IMR-90 (cell line): ENCODE measurements around the gene RAB3IL1. TPM values are rescaled to one million over a fixed set of nuclear protein-coding genes. Genes with fewer than 3 reads are reported as not detected.

Source experiments
- ATAC-seq: fragments of 200-7000 bp; cut with Tn5 transposase; 2 replicates; pipeline ENCODE4 v1.9.1; 2020; ENCODE audit warnings: low read depth, mild to moderate bottlenecking, moderate library complexity
- BruUV-seq: library from RNA; stranded (reverse); fragments of 400-500 nt; replicated peaks from 2 replicates; lab custom pipeline; 2021; lab: Mats Ljungman, UMichigan
- CTCF ChIA-PET: fragments of 300-600 bp; formaldehyde crosslinking; extraction: SDS; loops from one replicate; lab custom pipeline; 2021; ENCODE audit warnings: antibody characterized with exemption; lab: Yijun Ruan, JAX
- POLR2A ChIA-PET: fragments of 300-600 bp; sonication (Branson Sonifier 250); formaldehyde crosslinking; loops from one replicate; lab custom pipeline; 2022; ENCODE audit warnings: antibody characterized with exemption; ENCODE audit not compliant: unreplicated experiment; lab: Charles Lee
- DNase-seq: peaks from one replicate; pipeline ENCODE4 v3.0.0; 2013
- H2AFZ ChIP-seq: replicated peaks from 2 replicates; pipeline ENCODE3; 2013; ENCODE audit warnings: low read length, mild to moderate bottlenecking; ENCODE audit not compliant: poor library complexity
- H2AK5ac ChIP-seq: 2 replicates; pipeline ENCODE4 v1.6.1; 2013; ENCODE audit warnings: low read depth, low read length, inconsistent platforms
- H2AK9ac ChIP-seq: replicated peaks from 2 replicates; pipeline ENCODE3; 2013; ENCODE audit warnings: mild to moderate bottlenecking, low read depth, low read length, moderate library complexity; ENCODE audit not compliant: poor library complexity
- H2BK120ac ChIP-seq: 2 replicates; pipeline ENCODE4 v1.6.1; 2013; ENCODE audit warnings: low read depth, low read length, inconsistent platforms
- H2BK15ac ChIP-seq: 3 replicates; pipeline ENCODE4 v1.6.1; 2013; ENCODE audit warnings: low read depth, low read length, inconsistent platforms
- H2BK20ac ChIP-seq: 2 replicates; pipeline ENCODE4 v1.6.1; 2013; ENCODE audit warnings: low read depth, mild to moderate bottlenecking, inconsistent platforms, low read length, moderate library complexity
- H2BK5ac ChIP-seq: 2 replicates; pipeline ENCODE4 v1.6.1; 2013; ENCODE audit warnings: mild to moderate bottlenecking, low read depth, low read length, inconsistent platforms; ENCODE audit not compliant: poor library complexity, severe bottlenecking
- H3K14ac ChIP-seq: replicated peaks from 2 replicates; pipeline ENCODE4 v1.6.1; 2013; ENCODE audit warnings: low read depth, low read length, inconsistent platforms
- H3K18ac ChIP-seq: 2 replicates; pipeline ENCODE4 v1.6.1; 2013; ENCODE audit warnings: low read depth, low read length, control low read depth
- H3K23ac ChIP-seq: 2 replicates; pipeline ENCODE4 v1.6.1; 2013; ENCODE audit warnings: low read depth, low read length, inconsistent platforms
- H3K27ac ChIP-seq: 2 replicates; pipeline ENCODE4 v1.5.1; 2013; ENCODE audit warnings: mild to moderate bottlenecking, control low read depth, low read length; ENCODE audit not compliant: insufficient read depth
- H3K27me3 ChIP-seq: 2 replicates; pipeline ENCODE4 v1.6.1; 2013; ENCODE audit warnings: low read length; ENCODE audit not compliant: control insufficient read depth, insufficient read depth
- H3K36me3 ChIP-seq: 2 replicates; pipeline ENCODE4 v1.6.1; 2013; ENCODE audit warnings: low read length, mixed read lengths; ENCODE audit not compliant: control insufficient read depth, insufficient read depth
- H3K4ac ChIP-seq: 2 replicates; pipeline ENCODE4 v1.6.1; 2013; ENCODE audit warnings: low read depth, low read length, inconsistent platforms
- H3K4me1 ChIP-seq: 2 replicates; pipeline ENCODE4 v1.6.1; 2013; ENCODE audit warnings: low read length, mixed read lengths; ENCODE audit not compliant: control insufficient read depth, insufficient read depth
- H3K4me2 ChIP-seq: 2 replicates; pipeline ENCODE4 v1.6.1; 2013; ENCODE audit warnings: low read depth, mild to moderate bottlenecking, control low read depth, low read length, moderate library complexity
- H3K4me3 ChIP-seq: 2 replicates; pipeline ENCODE4 v1.5.1; 2013; ENCODE audit warnings: low read depth, mild to moderate bottlenecking, control low read depth, low read length, moderate library complexity; ENCODE audit not compliant: insufficient read depth
- H3K56ac ChIP-seq: 2 replicates; pipeline ENCODE4 v1.6.1; 2013; ENCODE audit warnings: low read length, inconsistent platforms; ENCODE audit not compliant: insufficient read depth; ENCODE audit errors: extremely low read depth
- H3K79me1 ChIP-seq, 2 experiments: 2 replicates each; pipeline ENCODE4 v1.6.1; 2013; ENCODE audit warnings: low read length in 2 of 2, inconsistent platforms in 1 of 2, low read depth in 1 of 2
- H3K9ac ChIP-seq: 2 replicates; pipeline ENCODE4 v1.6.1; 2013; ENCODE audit warnings: low read depth, low read length, control low read depth
- H3K9me1 ChIP-seq: 2 replicates; pipeline ENCODE4 v1.6.1; 2013; ENCODE audit warnings: low read length, inconsistent platforms; ENCODE audit not compliant: insufficient read depth
- H3K9me3 ChIP-seq: 2 replicates; pipeline ENCODE4 v1.6.1; 2013; ENCODE audit warnings: low read length; ENCODE audit not compliant: control insufficient read depth, insufficient read depth
- H4K20me1 ChIP-seq: 2 replicates; pipeline ENCODE4 v1.6.1; 2013; ENCODE audit warnings: low read length, inconsistent platforms; ENCODE audit not compliant: insufficient read depth
- H4K5ac ChIP-seq: 2 replicates; pipeline ENCODE4 v1.6.1; 2013; ENCODE audit warnings: mild to moderate bottlenecking, low read depth, low read length, control low read depth
- H4K8ac ChIP-seq, 2 experiments: 2 replicates each; pipeline ENCODE4 v1.6.1; 2013; ENCODE audit warnings: low read depth in 2 of 2, low read length in 2 of 2, control low read depth in 1 of 2, inconsistent platforms in 1 of 2
- H4K91ac ChIP-seq: 2 replicates; pipeline ENCODE4 v1.6.1; 2013; ENCODE audit warnings: low read depth, low read length, inconsistent platforms; ENCODE audit not compliant: insufficient read depth
- BHLHE40 ChIP-seq: fragments of 150-350 bp; IDR thresholded peaks from 2 replicates; pipeline ENCODE4 v1.6.1; 2016; ENCODE audit warnings: mild to moderate bottlenecking, low read depth, low read length
- CEBPB ChIP-seq: IDR thresholded peaks from 2 replicates; pipeline ENCODE4 v1.6.1; 2012; ENCODE audit warnings: low read depth, low read length, improper control_type of control experiment
- CHD1 ChIP-seq: IDR thresholded peaks from 2 replicates; pipeline ENCODE4 v1.6.1; 2012; ENCODE audit warnings: low read depth, low read length, improper control_type of control experiment
- MAFK ChIP-seq: IDR thresholded peaks from 2 replicates; pipeline ENCODE4 v1.6.1; 2012; ENCODE audit warnings: low read depth, low read length, improper control_type of control experiment
- POLR2A ChIP-seq: IDR thresholded peaks from 2 replicates; pipeline ENCODE4 v1.6.1; 2012; ENCODE audit warnings: mild to moderate bottlenecking, low read depth, low read length
- RCOR1 ChIP-seq: IDR thresholded peaks from 2 replicates; pipeline ENCODE4 v1.6.1; 2012; ENCODE audit warnings: mild to moderate bottlenecking, low read length, improper control_type of control experiment; ENCODE audit not compliant: insufficient replicate concordance
- RFX5 ChIP-seq: IDR thresholded peaks from 2 replicates; pipeline ENCODE4 v1.8.0; 2012; ENCODE audit warnings: low read depth, mild to moderate bottlenecking, low read length, moderate library complexity
- WGBS, 2 experiments: methylation state at CpG; one replicate each; pipeline versions ENCODE4 v1.1.5 to v1.1.7; 2013; ENCODE audit warnings: missing lambda C conversion rate in 2 of 2; ENCODE audit not compliant: insufficient read length in 1 of 2; ENCODE audit errors: extremely low coverage in 2 of 2; 5-methylcytosine and 5-hydroxymethylcytosine counted together
- dilution Hi-C: fragments of 300-500 bp; cut with HindIII; formaldehyde crosslinking; loops from one replicate; pipeline ENCODE4 v1.14.3; 2018; ENCODE audit warnings: low sequenced_read_pairs; ENCODE audit not compliant: unreplicated experiment
- in situ Hi-C: fragments of 300-500 bp; cut with MboI; formaldehyde crosslinking; loops from 3 replicates; pipeline ENCODE4 v1.14.3; 2019; ENCODE audit warnings: low sequenced_read_pairs, inconsistent platforms, mixed read lengths
- intact Hi-C: fragments of 100-400 bp; cut with micrococcal nuclease; formaldehyde crosslinking; loops from 2 replicates; pipeline ENCODE4 v1.10.0; 2022
- polyA plus RNA-seq, 3 experiments: library from polyadenylated mRNA; depleted of rRNA; stranded (reverse); fragments of >200 nt; gene quantifications; 2 replicates each; pipeline ENCODE4 v1.2.3, GENCODE V29; 2012; ENCODE audit warnings: low replicate concordance in 1 of 3
- total RNA-seq: library from RNA; depleted of rRNA; stranded (reverse); fragments of >200 nt; gene quantifications from 2 replicates; pipeline ENCODE4 v1.2.3, GENCODE V29; 2012
- TF ChIP-seq, protein P1 (sequence below): fragments of 150-350 bp; IDR thresholded peaks from 2 replicates; pipeline ENCODE4 v1.6.1; 2016; ENCODE audit warnings: low read depth, mild to moderate bottlenecking, low read length, moderate library complexity, borderline replicate concordance

The RAB3IL1 gene
- total and polyA plus RNA-seq, 2 of the 4 experiments (the other 2 are of a cell fraction) = 0.72 to 1.9 TPM

- DNase-seq (no peak), ATAC-seq (no peak)
- 100% methylated on average over 3 of the region's 5 CpGs; no CpG with 5 or more reads in 1 of the 2 experiments for WGBS, 2 experiments
- in situ Hi-C loops (loop anchor here (5.0 kb wide), 1 partner anchor 50 kb away; no protein-coding TSS in a partner anchor), dilution Hi-C loops (no loop called here), intact Hi-C loops (loop anchor here (1.0 kb wide), 5 partner anchors 48 to 161 kb away; no protein-coding TSS in a partner anchor)
- no peak overlapping the region for H3K4ac ChIP-seq
- peaks cover 0 to 6% of the 10 kb centered on the region in 2 experiments; a peak in 1 of 4 replicates for H3K79me1 ChIP-seq
- peaks cover 11% of the 10 kb centered on the region for H3K9me1 ChIP-seq
- no peak overlapping the region for H3K4me2 ChIP-seq
- no peaks in the 10 kb centered on the region for H3K9me3 ChIP-seq
- no peak overlapping the region for H4K5ac ChIP-seq
- no peaks in the 10 kb centered on the region for H4K20me1 ChIP-seq
- CTCF ChIA-PET = interaction anchor here (0.6 to 3.1 kb wide), 13 partner anchors 9 to 150 kb away, joined by 3 to 52 read pairs (median 4); partner anchors contain the start of gene FTH1
- H2AK9ac ChIP-seq = no peak overlapping the region
- no peaks in the 10 kb centered on the region for H3K36me3 ChIP-seq
- H4K91ac ChIP-seq = no peak overlapping the region
- H2AFZ ChIP-seq = no peak overlapping the region
- no peak overlapping the region for H2BK5ac ChIP-seq
- H3K23ac ChIP-seq = no peak overlapping the region
- H2BK15ac ChIP-seq = no peak overlapping the region
- no peak overlapping the region for H4K8ac ChIP-seq
- no peak overlapping the region for H3K4me3 ChIP-seq
- H3K9ac ChIP-seq = no peak overlapping the region
- TF ChIP-seq POLR2A = no peak
- no peak for TF ChIP-seq CEBPB
- no peak for TF ChIP-seq CHD1
- TF ChIP-seq, protein P1, sequence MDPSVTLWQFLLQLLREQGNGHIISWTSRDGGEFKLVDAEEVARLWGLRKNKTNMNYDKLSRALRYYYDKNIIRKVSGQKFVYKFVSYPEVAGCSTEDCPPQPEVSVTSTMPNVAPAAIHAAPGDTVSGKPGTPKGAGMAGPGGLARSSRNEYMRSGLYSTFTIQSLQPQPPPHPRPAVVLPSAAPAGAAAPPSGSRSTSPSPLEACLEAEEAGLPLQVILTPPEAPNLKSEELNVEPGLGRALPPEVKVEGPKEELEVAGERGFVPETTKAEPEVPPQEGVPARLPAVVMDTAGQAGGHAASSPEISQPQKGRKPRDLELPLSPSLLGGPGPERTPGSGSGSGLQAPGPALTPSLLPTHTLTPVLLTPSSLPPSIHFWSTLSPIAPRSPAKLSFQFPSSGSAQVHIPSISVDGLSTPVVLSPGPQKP = no peak
- no peak for TF ChIP-seq RCOR1
- TF ChIP-seq BHLHE40 = no peak
- TF ChIP-seq MAFK = no peak
- TF ChIP-seq RFX5 = no peak
- POLR2A ChIA-PET = no interaction called here
- H3K27me3 ChIP-seq = peaks cover 2% of the 10 kb centered on the region
- H3K14ac ChIP-seq = no peak overlapping the region
- no peak overlapping the region for H2BK20ac ChIP-seq
- BruUV-seq = no TSS peak
- H3K4me1 ChIP-seq = peaks cover 8% of the 10 kb centered on the region; the same call in 1 of the 2 replicates
- H3K18ac ChIP-seq = no peak overlapping the region
- H2BK120ac ChIP-seq = no peak overlapping the region
- H3K56ac ChIP-seq = no peak overlapping the region
- no peak overlapping the region; the same call in 1 of the 2 replicates for H2AK5ac ChIP-seq
- H3K27ac ChIP-seq = no peak overlapping the region
These were observed 29.5 kb upstream of the RAB3IL1 start for GRCh38 chr11:61946894-61947293.
